ENCODE measurements around the gene ACSL1.
A peak's percentile ranks its signal among the peaks of the same experiment; 100 is the strongest.
"Not testable (repeated sequence)": the region's sequence is repeated elsewhere in the genome, so short reads cannot be mapped to it uniquely, and the experiment has no call there.

ACSL1 gene

DNA sequence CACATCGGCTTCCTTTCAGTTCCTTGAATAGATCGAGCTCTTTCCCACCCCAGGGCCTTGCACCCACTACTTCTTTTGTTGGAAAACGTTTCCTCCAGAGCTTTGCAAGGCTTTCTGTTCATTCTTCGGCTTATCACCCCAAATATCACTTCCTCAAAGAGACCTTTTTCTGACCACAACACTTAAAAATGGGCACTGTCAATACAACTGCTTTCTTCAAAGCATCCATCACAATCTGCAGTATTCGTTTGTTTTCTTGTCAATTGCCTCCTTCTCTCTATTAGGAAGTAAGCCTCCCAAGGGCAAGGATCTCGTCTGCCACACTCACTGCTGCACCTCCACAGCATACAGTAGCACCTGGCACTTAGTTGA is 74.2 kb downstream of the ACSL1 start:
- DNase-seq (ENCODE audit: low read depth) = no peak

DNA sequence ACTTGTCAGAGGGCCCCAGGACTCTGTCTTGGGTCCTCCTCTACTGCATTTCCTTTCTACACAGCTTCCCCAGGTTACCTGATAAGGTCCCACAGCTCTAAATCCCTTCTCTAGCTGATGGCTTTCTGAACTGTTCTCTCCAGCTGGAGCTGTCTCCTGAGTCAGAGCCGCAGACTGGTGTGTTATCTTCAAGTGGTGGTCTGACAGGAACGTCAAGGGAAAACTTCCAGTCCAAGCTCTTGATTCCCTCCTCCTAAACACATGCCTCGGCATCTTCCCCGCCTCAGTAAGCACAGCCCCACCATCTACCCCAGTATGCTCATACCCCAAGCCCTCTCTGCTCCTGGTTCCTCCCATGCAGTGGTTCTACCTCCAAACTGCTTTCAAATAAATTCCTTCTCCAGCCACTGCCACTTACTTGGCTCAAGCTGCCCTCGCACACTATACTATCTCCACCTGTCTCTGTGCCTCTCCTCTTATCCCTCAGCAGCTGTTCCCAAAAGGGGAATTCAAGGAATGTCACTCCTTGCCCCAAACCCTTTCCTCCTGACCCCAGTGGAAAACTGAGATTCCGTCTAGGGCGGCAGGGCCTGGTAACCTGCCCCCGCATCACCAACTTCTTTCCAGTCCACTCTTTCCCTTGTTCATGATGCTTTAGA is 74.7 kb downstream of the ACSL1 start:
- no peak for DNase-seq (ENCODE audit: low read depth)

- no peak for DNase-seq (ENCODE audit: low read depth)
These were observed 77.5 kb downstream of the ACSL1 start for GRCh38 chr4:184748251-184748652.

DNA sequence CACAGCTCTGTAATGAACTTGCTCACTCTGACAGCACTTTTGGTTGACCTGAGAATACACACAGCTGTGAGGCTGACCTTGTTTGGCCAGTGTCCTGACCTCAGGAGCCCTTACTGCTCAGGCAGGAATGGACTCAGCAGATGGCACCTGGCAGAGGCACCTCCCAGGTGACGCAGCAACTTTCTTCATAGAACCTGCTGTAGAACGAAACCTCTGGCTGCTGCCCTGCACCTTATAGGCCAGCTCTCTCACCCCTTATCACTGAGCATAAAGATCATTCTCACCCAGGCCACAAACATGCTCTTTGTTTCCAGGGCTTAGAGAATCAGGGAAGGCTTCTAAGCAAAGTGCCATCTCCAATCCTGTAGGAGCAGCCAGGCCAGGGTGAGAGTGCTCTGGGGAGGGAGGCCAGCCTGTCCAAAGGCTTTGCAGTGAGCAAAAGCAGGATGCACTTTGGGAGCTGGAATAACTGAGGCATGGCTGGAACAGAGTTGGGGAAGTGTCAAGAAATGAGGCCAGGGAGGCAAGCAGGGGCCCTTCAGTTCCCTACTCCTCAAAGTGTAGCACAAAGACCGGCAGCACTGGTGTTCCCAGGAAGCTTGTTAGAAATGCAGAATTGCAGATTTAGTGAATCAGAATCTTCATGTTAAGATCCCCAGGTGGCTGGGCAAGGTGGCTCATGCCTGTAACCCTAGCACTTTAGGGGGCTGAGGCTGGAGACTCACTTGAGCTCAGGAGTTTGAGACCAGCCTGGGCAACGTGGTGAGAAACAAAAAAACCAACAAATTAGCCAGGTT is 78.5 kb downstream of the ACSL1 start:
- no peak for DNase-seq (ENCODE audit: low read depth)

DNA sequence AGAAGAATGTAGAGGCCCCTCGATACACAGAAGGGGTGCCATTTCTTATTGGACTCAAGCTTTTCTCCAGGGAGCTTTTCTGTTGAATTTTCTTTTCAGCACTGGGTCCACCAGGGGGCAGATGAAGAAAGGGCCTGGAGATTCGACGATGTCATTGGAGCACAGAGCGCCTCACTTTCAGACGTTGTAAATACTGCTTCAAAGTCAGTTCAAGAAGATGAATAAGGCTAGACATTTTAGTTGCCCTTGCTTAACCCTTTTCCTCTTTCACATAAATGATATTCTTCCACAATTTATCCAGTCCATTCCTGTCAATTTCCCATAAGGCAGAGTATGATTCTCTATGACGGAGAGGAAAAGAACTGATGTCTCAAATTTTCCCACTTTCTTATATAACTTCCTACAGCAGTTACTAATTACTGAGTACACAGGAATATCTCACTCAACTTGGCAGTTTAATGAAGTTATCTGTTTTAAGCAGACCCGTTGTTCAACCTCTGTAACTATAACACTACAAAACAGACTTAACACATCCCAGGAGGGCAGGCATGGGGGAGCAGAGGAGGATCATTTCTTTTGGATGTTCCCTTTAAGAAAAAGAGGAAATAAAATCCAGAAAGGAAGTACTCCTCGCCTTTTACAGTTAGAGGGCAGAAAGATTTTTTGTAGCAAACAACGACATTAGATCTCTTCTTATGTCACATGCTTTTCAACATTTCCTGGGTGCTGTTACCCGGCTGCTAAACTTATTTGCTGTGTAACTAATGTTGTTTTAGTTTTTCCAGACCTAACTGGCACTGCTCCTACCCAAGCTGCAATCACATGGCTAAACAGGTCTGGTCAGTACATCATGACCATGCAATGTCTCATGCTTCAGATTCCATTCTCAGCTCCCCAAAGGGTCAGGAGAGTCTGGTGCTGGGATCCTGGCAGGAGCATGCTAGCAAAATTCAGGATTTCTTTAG is 79.7 kb downstream of the ACSL1 start:
- peak; percentile 38 for DNase-seq (ENCODE audit: low read depth)

GRCh38 chr4:184744236-184744635 is 81.5 kb downstream of the ACSL1 start:
- DNase-seq (ENCODE audit: low read depth) = no peak

GRCh38 chr4:184743650-184744049 is 82.1 kb downstream of the ACSL1 start:
- DNase-seq (ENCODE audit: low read depth) = no peak

GRCh38 chr4:184741651-184742050 is 84.1 kb downstream of the ACSL1 start:
- not testable (repeated sequence) for DNase-seq (ENCODE audit: low read depth)

DNA sequence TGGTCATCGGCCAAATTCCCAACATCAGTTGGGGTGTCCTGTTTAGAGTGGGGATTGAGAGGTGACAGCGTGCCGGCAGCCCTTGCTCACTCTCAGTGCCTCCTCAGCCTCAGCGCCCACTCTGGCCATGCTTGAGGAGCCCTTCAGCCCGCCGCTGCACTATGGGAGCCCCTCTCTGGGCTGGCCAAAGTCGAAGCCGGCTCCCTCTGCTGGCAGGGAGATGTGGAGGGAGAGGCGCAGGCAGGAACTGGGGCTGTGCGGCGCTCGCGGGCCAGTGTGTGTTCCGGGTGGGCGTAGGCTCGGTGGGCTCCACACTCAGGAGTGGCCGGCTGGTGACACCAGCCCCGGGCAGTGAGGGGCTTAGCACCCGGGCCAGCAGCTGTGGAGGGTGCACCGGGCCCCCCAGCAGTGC is 84.8 kb downstream of the ACSL1 start:
- no peak for DNase-seq (ENCODE audit: low read depth)

- not testable (repeated sequence) for DNase-seq (ENCODE audit: low read depth)
These were observed 86.2 kb downstream of the ACSL1 start for GRCh38 chr4:184739575-184739974.

GRCh38 chr4:184734758-184735157 is 91.0 kb downstream of the ACSL1 start:
- no peak for DNase-seq (ENCODE audit: low read depth)

DNA sequence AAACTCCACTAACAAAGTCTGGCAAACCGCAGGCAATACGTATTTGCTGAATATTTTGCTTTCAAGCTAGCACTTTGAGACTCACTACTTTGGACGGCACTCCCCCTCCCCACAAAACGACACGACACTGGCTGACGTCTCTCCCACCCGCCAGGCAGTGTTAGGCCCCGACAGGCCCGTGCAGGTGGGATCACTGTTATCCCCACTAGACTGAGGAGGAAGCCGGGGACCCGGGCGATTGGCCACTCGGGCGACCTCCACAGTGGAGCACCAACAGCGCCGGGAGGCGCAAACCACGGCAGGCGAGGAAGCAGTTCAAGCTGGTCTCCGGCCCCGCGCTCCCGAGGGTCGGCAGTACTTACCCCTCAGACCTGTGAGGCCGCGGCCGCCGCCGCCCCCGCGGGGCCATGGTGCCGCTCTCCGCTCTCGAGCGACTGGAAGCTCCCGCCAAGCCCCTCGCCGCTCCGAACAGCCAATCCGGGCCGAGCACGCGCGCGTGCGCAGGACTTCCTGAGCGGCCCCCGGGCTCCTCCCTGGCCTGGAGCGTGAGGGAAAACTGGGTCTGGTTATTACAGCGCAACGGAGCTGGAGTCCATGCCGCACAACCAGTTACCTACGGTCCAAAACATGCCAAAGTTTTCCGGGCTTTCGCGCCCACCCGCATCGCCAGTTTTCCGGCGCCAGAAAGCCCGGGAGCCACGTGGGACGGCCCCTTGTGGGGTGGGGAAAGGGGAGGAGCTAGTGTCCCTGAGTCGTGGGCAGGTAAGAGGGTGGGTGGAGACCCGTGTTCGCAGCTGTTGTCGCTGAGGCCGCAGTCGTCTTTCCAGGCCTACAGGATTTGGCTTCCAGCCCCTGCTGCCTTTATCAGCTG is 91.9 kb downstream of the ACSL1 start, which contains the start of gene CENPU:
TSS of gene CENPU (minus strand) at position 443 of the 871 bp plus-strand sequence. CDS start at position 409, 34 bp downstream.
- peak; percentile 93 for DNase-seq (ENCODE audit: low read depth)

DNA sequence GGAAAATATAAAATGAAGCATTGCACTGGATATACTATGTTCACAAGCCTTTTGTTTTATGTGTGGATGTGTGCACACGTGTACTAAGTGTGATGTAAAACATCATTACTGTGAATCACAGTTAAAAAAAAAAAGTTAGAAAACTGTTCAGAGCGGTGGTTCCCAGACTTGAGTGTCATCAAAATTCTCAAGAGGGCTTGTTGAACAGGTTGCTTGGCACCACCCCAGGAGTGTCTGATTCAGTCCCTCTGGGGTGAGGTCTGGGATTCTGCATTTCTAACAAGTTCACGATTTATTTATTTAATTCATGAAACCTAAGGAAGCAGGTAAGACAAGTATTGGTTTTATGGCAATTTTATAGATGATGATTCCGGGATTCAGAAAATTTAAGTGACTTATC is 93.6 kb downstream of the ACSL1 start:
- DNase-seq (ENCODE audit: low read depth) = no peak

DNA sequence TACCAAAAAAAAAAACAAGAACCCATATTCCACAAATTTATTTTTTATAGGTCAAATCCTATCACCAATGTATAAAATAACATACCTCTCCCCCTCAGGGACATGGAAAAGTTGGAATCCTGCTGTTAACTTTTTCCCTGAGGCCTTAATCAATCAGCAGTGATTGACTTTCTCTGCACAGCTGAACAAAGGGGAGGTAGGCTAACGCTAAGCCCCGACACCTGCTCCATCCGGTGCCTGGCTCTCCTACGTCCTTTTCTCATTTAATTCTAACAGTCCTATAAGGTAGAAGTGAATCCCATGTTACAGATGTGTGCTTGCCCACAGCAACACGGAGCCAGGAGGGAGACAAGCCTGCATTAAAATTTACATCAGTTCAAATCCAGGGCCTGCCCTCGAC is 94.7 kb downstream of the ACSL1 start:
- no peak for DNase-seq (ENCODE audit: low read depth)

DNA sequence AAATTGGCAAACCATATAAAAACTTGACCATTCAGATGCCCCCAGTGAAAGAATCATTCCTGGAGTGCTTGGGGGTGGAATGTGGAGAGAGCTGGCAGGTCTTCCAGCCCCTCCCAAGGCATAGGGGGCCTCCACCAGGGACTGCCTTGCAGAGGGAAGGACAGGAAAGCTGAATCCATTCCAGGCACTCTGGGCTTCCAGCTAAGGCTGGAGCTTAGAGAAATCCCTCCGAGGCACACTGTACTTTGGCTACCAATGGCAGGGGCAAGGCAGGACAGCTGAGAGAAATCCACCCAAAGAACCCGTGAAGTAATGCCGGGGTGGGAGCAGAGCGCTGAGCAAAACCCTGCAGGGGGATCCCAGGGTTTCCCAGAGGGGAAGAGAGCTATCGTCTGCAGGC is 95.8 kb downstream of the ACSL1 start:
- no peak for DNase-seq (ENCODE audit: low read depth)

DNA sequence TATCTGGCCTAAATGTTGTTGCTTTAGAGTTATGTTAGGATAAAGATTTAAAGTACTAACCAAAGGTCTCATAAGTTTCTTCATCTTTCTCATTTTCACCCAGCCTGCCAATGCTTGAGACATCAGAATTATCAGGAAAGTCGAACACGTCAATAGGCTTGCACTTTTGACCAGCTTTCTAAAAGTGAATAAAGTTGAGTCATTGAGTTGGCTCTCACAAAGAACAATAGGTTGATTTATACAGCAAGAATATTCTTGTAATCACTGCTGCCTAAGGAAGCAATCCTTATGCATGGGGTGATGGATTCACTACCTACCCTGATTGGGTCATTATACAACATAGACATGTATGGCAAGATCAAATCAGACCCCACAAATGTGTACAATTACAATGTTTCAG is 96.9 kb downstream of the ACSL1 start:
- no peak for DNase-seq (ENCODE audit: low read depth)

DNA sequence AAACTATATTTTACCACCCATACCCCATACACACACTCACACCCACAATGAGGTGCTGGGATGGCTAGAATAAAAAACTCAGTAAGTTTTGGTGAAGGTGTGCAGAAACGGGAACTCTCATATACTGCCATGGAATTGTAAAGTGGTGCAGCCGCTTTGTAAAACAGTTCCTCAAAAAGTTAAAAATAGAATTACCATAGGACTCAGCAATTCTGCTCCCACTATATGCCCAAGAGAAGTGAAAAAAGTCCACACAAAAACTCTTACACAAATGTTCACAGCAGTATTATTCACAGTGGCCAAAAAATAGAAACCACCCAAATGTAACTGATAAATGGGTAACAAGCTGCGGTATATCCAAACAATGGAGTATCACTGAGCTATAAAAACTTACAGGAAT is 98.3 kb downstream of the ACSL1 start:
- no peak for DNase-seq (ENCODE audit: low read depth)

- no peak for DNase-seq (ENCODE audit: low read depth)
These were observed 103.0 kb downstream of the ACSL1 start for GRCh38 chr4:184722798-184723197.

GRCh38 chr4:184721254-184721653 is 104.5 kb downstream of the ACSL1 start:
- no peak for DNase-seq (ENCODE audit: low read depth)

DNA sequence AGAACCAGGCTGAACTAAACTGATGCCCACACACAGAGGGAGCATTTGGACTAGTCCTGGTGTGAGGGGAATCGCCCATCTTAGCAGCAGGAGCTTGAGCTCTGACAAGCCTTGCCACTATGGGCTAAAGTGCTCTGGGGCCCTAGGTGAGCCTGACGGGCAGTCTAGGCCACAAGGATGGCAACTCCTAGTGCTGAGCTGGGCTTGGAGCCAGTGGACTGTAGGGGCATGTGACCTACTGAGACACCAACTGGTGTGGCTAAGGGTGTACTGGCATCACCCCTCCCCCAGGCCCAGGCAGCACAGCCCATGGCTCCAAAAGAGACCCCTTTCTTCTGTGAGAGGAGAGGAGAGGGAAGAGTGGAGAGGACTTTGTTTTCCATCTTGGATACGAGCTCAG is 106.4 kb downstream of the ACSL1 start:
- DNase-seq (ENCODE audit: low read depth) = no peak

- DNase-seq (ENCODE audit: low read depth) = no peak
These were observed 110.2 kb downstream of the ACSL1 start for GRCh38 chr4:184715526-184715925.

Data from activated T-helper 9 cell treated with anti-CD3 and anti-CD28 coated beads, Interleukin-2, amount 50 U/mL, for 16 hours (primary cell).